OCI-LY3 (cell line): ENCODE measurements around the gene TMEM184B.

Source experiments
- EZH2phosphoT487 ChIP-seq: fragments of 200-600 bp; shearing (Covaris generic); IDR thresholded peaks from 2 replicates; pipeline ENCODE4 v1.6.1; 2018; ENCODE audit warnings: antibody characterized with exemption, mixed run types, low read depth
- TF ChIP-seq, protein P1 (sequence below): fragments of 200-600, 300-600 bp; sonication (generic); IDR thresholded peaks from 2 replicates; pipeline ENCODE4 v1.5.1; 2014; ENCODE audit warnings: antibody characterized with exemption, low read length, low read depth

DNA sequence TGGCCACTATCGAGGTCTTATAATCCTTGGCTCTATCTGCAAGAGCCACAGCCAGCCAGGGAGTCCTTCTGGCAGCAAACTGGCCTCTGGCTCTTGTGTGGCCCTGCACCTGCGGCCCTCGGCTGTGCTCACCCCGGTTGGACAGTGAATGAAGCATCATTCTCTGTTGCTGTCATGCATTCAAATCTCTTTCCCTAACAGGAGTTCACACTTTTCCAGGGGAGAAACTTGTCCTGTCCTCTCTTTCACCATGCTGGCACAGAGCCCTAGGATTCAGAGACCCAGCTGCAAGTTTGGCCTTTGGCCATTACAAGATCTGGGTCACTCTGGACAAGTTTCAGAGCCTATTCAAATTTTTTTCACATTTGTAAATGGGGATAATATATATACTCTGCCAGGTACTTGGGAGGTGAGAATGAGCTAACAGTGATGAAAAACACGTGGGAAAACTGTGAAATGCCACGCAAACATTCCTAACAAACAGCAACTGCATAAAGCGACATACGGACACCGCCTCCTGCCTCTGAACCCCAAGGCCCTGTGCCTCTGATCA is 34.2 kb downstream of the TMEM184B start:
- TF ChIP-seq, protein P1, sequence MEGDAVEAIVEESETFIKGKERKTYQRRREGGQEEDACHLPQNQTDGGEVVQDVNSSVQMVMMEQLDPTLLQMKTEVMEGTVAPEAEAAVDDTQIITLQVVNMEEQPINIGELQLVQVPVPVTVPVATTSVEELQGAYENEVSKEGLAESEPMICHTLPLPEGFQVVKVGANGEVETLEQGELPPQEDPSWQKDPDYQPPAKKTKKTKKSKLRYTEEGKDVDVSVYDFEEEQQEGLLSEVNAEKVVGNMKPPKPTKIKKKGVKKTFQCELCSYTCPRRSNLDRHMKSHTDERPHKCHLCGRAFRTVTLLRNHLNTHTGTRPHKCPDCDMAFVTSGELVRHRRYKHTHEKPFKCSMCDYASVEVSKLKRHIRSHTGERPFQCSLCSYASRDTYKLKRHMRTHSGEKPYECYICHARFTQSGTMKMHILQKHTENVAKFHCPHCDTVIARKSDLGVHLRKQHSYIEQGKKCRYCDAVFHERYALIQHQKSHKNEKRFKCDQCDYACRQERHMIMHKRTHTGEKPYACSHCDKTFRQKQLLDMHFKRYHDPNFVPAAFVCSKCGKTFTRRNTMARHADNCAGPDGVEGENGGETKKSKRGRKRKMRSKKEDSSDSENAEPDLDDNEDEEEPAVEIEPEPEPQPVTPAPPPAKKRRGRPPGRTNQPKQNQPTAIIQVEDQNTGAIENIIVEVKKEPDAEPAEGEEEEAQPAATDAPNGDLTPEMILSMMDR: no peak
- no peak for TF ChIP-seq EZH2phosphoT487
